ENCODE data around the gene TANK.
"Not testable (repeated sequence)": the region's sequence is repeated elsewhere in the genome, so short reads cannot be mapped to it uniquely, and the experiment has no call there.

Gene TANK

DNA sequence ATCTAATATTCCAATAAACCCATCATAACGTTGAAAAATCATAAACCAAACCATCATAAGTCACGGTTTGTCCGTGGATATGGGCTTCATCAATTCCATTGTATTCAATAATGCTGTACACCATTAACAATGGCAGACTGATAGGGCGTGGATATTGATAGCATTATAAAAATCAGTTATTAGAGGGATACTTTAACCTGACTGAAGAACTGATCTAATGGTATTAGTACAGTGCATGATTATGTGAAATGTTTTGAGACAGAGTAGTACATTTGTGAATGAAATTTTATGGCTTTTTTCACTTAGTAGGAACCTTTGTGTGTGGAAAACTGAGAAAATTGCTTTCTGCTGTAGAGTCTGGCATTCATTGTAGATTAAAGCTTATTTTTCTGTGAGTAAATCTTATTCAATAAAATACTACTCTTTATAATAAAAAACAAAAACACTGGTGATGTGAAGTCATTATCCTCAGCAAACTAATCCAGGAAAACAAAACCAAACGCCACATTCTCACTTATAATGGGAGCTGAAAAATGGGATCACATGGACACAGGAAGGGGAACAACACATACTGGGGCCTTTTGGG, 119.1 kb downstream of the TANK start:
- DNase-seq: not testable (repeated sequence)

DNA sequence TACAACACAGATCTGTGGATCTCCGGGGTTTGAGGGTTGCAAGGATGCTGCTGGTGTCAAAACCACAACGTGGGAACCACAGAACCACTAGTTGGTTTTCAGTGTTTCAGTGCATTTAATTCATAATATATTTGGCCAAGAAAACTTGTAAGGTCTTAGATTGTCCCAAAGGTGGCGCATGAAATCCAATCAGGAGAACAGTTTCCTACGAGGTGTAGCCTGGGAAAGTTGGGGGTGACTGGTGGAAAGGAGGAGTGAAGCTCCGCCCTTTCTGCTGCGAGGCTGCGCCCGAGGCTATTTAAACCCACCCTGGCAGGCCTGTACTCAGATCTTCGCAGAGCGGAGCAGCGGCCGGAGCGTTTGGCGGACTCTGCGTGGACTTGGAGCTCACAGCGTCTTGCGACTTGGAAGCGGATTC, 120.7 kb downstream of the TANK start:
- not testable (repeated sequence) for DNase-seq

DNA sequence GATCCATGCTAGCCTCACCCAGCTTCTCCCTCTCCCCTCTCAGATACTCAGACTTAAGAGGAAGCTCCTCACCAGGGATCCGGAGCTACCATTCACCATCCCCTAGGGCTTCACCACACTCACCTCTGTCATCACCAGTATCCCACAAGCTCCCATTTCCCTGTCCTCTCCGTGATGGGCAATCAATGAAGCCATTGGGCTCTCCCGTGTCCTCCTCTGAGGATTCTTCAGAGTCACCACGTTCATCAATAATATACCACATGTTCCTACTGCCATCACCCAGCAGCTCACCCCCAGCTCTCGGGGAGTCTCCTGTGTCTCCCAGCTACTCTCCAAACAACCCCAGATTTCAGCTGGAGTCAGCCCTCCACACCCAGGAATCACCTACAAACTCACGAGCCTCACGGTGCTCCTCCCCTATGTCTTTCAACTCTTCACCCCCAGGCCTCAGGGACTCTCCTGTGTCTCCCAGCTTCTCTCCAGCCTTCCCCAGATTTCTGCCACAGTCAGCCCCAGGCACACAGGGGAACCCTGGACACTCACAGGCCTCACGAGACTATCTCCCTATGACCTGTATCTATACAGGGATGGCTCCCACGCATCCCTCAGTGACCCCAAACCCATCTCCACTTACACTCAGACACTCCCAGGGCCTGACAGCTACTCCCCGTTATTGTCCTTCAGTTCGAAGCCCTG, 121.5 kb downstream of the TANK start:
- not testable (repeated sequence) for DNase-seq

DNA sequence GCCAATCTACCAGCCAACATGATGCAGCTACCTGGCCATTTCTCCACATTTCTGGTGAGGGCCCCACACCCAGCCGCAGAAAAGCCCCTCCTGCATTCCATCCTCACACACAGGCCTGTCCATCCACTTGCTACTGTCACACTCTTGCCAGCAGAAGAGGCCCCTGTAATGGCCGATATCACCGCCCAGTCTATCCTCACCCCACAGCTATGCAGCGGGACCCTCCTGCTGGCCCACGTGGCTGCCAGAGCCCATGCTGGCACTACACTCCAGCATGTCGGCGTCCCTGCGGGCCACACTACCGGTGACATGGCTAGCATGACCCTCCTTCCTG, 122.0 kb downstream of the TANK start:
- DNase-seq: not testable (repeated sequence)

DNA sequence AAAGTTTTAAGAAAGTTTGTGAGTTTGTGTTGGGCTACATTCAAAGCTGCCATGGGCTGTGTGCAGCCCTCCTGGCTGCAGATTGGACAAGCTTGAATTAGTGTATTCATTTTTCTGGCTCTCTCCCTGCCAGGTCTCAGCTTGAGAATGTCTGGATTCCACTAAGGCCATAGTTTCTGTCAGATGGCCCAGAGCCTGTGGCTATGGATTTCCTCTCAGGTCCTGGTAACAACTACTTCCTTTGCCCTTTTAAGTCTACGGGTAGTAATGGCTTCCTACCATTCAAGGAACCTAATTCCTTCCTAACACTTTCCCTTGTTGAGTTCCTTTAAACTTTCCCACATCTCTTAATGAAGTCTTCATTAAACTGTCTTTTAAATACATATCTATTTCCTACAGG, 123.7 kb downstream of the TANK start:
- no peak for DNase-seq
